Measurements from ENCODE around the gene ROM1.
"Not testable (repeated sequence)": the region's sequence is repeated elsewhere in the genome, so short reads cannot be mapped to it uniquely, and the experiment has no call there.

DNA sequence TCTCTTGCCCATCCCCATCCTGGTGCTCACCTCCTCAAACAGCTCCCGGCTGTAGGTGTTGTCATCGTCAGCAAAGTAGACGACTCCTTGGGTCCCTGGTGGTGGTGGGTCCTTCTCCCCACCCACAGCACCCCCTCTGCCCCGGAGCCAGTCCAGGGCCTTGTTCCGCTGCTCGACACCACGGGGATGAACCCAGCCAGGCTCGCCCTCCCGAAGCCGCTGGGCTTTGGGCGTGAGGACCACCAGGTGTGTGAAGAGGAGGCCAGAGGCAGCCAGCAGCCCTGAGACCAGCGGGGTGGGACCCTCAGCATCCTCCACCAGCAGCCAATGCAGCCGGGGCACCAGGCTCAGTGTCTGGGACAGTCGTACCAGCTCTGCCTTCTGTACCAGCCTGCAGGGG is 3.9 kb downstream of the ROM1 start:
- TF ChIP-seq EZH2 (IDR thresholded peaks at IDR 0.05; ENCODE audit: low read depth, unreplicated experiment); CTCF (conservative IDR thresholded peaks at IDR 0.05; ENCODE audit: low read depth in 2 of 2); EZH2phosphoT487 (IDR thresholded peaks at IDR 0.05; ENCODE audit: unreplicated experiment); POLR2AphosphoS5 (IDR thresholded peaks at IDR 0.05; ENCODE audit: low read depth); CREB1 (CRISPR knock-in tag; IDR thresholded peaks at IDR 0.05; ENCODE audit: low read depth); ZNF331 (CRISPR knock-in tag; IDR thresholded peaks at IDR 0.05; ENCODE audit: low read depth); ZNF114 (CRISPR knock-in tag; IDR thresholded peaks at IDR 0.05); NANOG (IDR thresholded peaks at IDR 0.05; ENCODE audit: borderline replicate concordance); ETS1 (IDR thresholded peaks at IDR 0.05); JUNB (IDR thresholded peaks at IDR 0.05; ENCODE audit: unreplicated experiment); STAT1 (IDR thresholded peaks at IDR 0.05; ENCODE audit: unreplicated experiment): not testable (repeated sequence)
- TF ChIP-seq, protein P1, sequence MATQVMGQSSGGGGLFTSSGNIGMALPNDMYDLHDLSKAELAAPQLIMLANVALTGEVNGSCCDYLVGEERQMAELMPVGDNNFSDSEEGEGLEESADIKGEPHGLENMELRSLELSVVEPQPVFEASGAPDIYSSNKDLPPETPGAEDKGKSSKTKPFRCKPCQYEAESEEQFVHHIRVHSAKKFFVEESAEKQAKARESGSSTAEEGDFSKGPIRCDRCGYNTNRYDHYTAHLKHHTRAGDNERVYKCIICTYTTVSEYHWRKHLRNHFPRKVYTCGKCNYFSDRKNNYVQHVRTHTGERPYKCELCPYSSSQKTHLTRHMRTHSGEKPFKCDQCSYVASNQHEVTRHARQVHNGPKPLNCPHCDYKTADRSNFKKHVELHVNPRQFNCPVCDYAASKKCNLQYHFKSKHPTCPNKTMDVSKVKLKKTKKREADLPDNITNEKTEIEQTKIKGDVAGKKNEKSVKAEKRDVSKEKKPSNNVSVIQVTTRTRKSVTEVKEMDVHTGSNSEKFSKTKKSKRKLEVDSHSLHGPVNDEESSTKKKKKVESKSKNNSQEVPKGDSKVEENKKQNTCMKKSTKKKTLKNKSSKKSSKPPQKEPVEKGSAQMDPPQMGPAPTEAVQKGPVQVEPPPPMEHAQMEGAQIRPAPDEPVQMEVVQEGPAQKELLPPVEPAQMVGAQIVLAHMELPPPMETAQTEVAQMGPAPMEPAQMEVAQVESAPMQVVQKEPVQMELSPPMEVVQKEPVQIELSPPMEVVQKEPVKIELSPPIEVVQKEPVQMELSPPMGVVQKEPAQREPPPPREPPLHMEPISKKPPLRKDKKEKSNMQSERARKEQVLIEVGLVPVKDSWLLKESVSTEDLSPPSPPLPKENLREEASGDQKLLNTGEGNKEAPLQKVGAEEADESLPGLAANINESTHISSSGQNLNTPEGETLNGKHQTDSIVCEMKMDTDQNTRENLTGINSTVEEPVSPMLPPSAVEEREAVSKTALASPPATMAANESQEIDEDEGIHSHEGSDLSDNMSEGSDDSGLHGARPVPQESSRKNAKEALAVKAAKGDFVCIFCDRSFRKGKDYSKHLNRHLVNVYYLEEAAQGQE (IDR thresholded peaks at IDR 0.05; ENCODE audit: unreplicated experiment), result not testable (repeated sequence)
- TF ChIP-seq, protein P2, sequence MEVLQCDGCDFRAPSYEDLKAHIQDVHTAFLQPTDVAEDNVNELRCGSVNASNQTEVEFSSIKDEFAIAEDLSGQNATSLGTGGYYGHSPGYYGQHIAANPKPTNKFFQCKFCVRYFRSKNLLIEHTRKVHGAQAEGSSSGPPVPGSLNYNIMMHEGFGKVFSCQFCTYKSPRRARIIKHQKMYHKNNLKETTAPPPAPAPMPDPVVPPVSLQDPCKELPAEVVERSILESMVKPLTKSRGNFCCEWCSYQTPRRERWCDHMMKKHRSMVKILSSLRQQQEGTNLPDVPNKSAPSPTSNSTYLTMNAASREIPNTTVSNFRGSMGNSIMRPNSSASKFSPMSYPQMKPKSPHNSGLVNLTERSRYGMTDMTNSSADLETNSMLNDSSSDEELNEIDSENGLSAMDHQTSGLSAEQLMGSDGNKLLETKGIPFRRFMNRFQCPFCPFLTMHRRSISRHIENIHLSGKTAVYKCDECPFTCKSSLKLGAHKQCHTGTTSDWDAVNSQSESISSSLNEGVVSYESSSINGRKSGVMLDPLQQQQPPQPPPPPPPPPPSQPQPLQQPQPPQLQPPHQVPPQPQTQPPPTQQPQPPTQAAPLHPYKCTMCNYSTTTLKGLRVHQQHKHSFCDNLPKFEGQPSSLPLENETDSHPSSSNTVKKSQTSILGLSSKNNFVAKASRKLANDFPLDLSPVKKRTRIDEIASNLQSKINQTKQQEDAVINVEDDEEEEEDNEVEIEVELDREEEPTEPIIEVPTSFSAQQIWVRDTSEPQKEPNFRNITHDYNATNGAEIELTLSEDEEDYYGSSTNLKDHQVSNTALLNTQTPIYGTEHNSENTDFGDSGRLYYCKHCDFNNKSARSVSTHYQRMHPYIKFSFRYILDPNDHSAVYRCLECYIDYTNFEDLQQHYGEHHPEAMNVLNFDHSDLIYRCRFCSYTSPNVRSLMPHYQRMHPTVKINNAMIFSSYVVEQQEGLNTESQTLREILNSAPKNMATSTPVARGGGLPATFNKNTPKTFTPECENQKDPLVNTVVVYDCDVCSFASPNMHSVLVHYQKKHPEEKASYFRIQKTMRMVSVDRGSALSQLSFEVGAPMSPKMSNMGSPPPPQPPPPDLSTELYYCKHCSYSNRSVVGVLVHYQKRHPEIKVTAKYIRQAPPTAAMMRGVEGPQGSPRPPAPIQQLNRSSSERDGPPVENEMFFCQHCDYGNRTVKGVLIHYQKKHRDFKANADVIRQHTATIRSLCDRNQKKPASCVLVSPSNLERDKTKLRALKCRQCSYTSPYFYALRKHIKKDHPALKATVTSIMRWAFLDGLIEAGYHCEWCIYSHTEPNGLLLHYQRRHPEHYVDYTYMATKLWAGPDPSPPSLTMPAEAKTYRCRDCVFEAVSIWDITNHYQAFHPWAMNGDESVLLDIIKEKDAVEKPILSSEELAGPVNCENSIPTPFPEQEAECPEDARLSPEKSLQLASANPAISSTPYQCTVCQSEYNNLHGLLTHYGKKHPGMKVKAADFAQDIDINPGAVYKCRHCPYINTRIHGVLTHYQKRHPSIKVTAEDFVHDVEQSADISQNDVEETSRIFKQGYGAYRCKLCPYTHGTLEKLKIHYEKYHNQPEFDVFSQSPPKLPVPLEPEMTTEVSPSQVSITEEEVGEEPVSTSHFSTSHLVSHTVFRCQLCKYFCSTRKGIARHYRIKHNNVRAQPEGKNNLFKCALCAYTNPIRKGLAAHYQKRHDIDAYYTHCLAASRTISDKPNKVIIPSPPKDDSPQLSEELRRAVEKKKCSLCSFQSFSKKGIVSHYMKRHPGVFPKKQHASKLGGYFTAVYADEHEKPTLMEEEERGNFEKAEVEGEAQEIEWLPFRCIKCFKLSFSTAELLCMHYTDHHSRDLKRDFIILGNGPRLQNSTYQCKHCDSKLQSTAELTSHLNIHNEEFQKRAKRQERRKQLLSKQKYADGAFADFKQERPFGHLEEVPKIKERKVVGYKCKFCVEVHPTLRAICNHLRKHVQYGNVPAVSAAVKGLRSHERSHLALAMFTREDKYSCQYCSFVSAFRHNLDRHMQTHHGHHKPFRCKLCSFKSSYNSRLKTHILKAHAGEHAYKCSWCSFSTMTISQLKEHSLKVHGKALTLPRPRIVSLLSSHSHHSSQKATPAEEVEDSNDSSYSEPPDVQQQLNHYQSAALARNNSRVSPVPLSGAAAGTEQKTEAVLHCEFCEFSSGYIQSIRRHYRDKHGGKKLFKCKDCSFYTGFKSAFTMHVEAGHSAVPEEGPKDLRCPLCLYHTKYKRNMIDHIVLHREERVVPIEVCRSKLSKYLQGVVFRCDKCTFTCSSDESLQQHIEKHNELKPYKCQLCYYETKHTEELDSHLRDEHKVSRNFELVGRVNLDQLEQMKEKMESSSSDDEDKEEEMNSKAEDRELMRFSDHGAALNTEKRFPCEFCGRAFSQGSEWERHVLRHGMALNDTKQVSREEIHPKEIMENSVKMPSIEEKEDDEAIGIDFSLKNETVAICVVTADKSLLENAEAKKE (CRISPR knock-in tag; IDR thresholded peaks at IDR 0.05), result not testable (repeated sequence)

All from GM23338 (cell line).